HG02759 (cell line): ENCODE data around the gene SYCP2L.
A peak's percentile ranks its signal among the peaks of the same experiment; 100 is the strongest.
"Not testable (repeated sequence)": the region's sequence is repeated elsewhere in the genome, so short reads cannot be mapped to it uniquely, and the experiment has no call there.

Experiments used
- ATAC-seq: cut with Tn5 transposase; IDR thresholded peaks from one replicate; pipeline ENCODE4 v1.9.1; 2021; ENCODE audit warnings: mild to moderate bottlenecking, moderate library complexity; ENCODE audit not compliant: unreplicated experiment

The SYCP2L gene

GRCh38 chr6:11002176-11002575 lies 115.3 kb downstream of the SYCP2L start:
- ATAC-seq, result no peak

DNA sequence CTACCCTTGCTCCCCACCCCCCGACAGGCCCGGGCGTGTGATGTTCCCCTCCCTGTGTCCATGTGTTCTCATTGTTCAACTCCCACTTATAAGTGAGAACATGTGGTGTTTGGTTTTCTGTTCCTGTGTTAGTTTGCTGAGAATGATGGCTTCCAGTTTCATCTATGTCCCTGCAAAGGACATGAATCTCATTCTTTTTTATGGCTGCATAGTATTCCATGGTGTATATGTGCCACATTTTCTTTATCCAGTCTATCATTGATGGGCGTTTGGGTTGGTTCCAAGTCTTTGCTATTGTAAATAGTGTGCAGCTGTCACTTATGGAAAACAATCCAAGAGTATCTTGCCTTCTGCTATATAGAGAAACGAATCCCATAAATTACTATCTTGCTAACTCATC lies 116.4 kb downstream of the SYCP2L start:
- ATAC-seq, result not testable (repeated sequence)

GRCh38 chr6:11006061-11006460 lies 119.2 kb downstream of the SYCP2L start:
- no peak for ATAC-seq

DNA sequence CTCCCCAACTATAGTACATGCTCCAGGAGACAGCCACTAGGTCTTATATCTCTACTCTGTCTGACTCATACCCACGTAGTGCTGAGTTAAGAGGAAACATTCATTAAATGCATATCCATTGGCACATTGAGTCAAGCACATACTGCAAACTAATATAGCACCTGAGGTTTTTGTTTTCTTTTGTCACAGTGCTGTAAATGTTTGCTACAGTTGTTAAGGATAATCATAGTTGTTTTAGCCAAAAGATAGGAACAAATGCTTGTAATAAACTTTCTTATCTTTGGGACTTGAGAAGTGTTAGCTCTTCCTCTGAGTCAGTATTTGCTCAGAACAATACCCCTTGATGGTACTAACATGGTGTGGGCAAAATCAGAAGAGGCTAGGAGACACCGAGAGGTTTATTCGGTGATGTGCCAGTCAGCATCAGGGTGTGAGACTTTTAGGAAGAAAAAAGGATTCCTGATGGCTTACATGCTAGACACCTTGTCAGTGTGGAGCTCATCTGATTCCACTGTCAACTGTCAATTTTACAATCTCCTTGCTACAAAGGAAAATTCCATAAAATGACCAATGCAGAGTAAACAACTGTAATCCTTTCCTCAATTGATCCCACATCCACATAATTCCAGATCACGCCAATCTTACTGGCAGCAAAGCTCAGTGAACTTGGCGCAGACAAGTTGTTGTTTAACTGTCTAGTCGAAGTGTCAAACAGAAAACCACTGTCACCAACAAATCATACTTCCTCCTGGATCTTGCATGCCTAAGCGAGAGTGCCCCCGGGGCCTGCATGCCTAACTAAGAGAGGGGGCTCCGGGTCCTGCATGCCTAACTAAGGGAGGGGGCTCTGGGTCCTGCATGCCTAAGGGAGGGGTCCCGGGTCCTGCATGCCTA lies 121.1 kb downstream of the SYCP2L start:
- ATAC-seq, result no peak

GRCh38 chr6:11008821-11009220 lies 122.0 kb downstream of the SYCP2L start:
- no peak for ATAC-seq

- peak; percentile 61 for ATAC-seq
Measured at GRCh38 chr6:11009353-11009752, 122.5 kb downstream of the SYCP2L start.

- no peak for ATAC-seq
Measured at GRCh38 chr6:11011787-11012234, 125.0 kb downstream of the SYCP2L start.

- no peak for ATAC-seq
Measured at GRCh38 chr6:11012295-11012754, 125.5 kb downstream of the SYCP2L start.

DNA sequence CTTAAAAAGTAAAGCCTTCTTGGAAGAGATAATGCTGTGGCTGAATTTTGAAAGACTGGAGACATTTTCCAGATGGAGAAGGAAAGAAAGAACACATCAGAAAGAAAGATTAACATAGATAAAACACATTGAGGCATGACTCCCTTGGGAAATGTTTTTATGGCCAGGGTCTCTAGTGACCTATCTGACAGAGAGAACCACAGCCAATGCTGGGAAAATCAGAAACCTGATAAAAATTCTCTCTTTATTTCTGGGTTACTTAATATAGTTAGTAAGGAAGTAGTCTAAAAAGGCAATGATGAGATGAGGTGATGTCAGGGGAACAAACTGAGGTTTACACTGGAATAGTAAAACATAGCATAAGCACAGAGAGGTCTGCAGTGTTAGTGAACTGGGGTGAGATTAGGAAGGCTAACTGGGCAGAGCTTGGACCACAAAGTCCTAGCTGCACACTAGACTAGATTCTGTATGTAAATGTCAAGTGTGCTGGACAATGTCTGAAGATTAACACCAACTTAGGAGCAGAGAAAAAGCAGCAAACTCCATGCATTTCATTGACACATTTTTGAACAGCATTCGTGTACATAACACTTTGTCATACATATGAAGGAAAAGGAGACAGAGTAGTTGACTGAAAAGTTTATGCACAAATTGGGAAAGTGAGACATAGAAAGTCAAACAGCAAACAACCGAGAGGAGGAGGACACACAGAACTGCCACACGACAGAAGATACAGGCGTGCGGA lies 126.3 kb downstream of the SYCP2L start:
- ATAC-seq, result no peak

DNA sequence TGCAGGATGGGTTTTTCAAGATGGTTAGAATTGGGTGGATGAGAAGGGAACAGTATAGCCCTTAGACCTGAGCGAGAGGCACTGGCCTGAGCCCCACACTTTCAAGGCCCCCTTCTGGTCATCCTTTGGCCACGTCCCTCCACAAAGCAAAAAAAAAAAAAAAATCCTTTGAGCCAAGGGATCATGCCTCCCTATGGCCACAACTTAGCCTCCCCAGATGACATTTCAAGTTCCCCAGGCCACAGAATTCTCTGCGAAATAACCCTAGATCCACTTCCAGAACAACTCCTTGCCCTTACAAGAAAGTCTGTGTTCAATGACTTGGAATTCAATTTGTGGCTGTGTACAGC lies 126.8 kb downstream of the SYCP2L start:
- ATAC-seq, result no peak

GRCh38 chr6:11015102-11015501 lies 128.2 kb downstream of the SYCP2L start:
- ATAC-seq, result no peak

DNA sequence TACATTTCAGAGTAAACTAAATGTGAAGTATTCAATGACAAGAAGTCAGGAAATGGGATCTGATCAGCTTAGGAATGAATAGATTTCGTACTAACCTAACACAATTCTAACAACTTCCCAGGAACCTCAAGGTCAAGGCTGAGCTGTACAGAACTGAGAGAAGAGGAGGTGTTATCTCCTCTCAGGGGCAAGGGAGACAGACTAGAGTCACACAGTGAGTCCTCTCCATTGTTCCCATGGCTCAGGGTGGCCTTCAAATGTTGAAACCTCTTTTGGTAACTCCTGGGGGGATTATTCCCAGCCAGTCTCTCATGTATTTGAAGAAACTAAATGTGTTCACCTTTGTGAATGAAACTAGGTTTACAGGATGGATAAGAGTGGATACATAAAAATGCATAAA lies 129.6 kb downstream of the SYCP2L start:
- no peak for ATAC-seq

DNA sequence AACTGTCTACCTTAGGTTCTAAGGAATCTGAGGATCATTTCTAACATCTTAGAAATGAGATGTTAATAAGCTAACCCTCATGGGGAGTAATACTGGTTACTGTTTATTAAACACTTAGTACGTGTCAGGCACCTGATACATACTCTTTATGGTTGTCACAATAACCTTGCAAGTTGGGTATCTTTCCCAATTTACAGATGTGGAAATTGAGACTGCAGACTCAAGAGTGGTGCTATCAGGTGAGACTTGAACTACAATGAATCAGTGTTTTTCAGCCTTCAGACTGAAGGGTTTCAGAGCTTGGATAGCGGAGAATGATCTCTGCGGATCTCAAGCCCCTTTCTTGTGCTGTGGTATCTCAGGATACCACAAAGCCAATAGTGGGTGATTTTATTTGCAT lies 130.2 kb downstream of the SYCP2L start:
- no peak for ATAC-seq

DNA sequence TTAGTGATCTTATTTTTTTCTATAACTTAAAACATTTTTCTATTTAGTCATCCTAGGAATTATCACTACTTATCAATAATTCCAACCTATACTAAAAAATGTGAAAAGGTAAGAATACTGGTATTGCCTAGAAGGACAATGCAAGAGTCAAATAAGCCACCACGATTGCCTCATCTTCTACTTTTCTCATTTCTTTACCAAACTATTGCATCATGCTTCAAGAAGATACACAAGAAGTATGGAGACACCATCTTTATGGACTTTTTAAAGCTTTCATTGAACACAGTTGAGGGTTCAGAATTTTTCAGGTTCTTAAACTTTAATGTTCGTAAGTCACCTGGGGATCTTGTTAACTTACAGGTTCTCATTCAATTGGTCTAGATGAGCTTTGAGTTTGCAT lies 131.4 kb downstream of the SYCP2L start:
- no peak for ATAC-seq

- no peak for ATAC-seq
Measured at GRCh38 chr6:11021003-11021402, 134.2 kb downstream of the SYCP2L start.

DNA sequence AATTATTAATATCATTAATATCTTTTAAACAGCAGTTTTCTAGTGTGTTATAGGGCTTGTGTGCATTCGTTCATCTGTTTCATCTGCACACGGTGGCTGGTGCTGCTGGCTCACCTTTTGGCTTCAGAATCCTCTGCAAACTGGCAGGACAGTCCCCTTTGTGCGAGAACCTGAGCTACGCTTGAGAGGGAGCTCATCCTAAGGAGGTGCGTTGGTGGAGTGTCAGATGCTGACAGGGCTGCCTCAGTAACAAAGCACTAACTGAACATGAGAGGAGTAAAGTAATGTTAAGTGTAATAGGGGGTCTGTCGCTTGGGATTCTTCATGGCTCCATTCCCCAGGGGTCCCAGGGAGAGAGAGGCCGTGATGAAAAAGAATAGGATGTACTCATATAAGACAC lies 134.9 kb downstream of the SYCP2L start:
- ATAC-seq, result no peak

DNA sequence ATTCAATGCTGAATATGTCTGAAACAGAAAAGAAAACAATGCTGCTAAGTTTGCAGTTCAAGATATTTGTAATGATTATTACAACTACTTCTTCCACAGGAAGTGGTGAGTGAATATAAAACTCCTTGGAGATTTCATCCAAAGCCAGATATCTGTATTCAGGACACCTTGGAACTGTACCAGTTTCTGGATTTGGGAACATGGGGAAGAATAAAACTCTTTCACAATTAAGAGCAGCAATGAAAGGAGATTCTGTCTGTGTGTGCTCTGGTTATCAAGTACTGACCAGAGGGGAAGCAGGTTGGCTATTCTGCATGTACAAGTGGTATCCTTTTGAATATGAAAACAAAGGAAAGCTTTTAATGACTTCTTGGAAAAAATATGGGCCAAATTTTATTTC lies 136.2 kb downstream of the SYCP2L start:
- ATAC-seq, result no peak
